Suprapubic skin (tissue), 4 donors: ENCODE results near the gene HSPA1A. TPM values are rescaled to one million over a fixed set of nuclear protein-coding genes. Genes with fewer than 3 reads are reported as not detected.
A peak's percentile ranks its signal among the peaks of the same experiment; 100 is the strongest.
"Not testable (repeated sequence)": the region's sequence is repeated elsewhere in the genome, so short reads cannot be mapped to it uniquely, and the experiment has no call there.

ENCODE experiments used
- DNase-seq, 2 donors: peaks; one replicate each; pipeline ENCODE4 v3.0.0-alpha.2; 2019; ENCODE audit warnings: low spot score in 2 of 2
- H3K27ac ChIP-seq: fragments of 200-600 bp; sonication (generic); one replicate; pipeline ENCODE4 v1.5.1; 2019
- H3K27me3 ChIP-seq: fragments of 200-600 bp; sonication (generic); one replicate; pipeline ENCODE4 v1.5.1; 2019
- H3K36me3 ChIP-seq: fragments of 200-600 bp; sonication (generic); one replicate; pipeline ENCODE4 v1.5.1; 2019
- H3K4me1 ChIP-seq: fragments of 200-600 bp; sonication (generic); one replicate; pipeline ENCODE4 v1.5.1; 2019
- H3K4me3 ChIP-seq: fragments of 200-600 bp; sonication (generic); one replicate; pipeline ENCODE4 v1.5.1; 2019; ENCODE audit warnings: mild to moderate bottlenecking
- H3K9me3 ChIP-seq: fragments of 200-600 bp; sonication (generic); one replicate; pipeline ENCODE4 v1.5.1; 2019
- EP300 ChIP-seq: sonication (generic); formaldehyde crosslinking; IDR thresholded peaks from one replicate; pipeline ENCODE4 v1.6.1; 2017; ENCODE audit warnings: antibody characterized with exemption
- POLR2A ChIP-seq, 2 donors: fragments of 450-650 bp; IDR thresholded peaks; one replicate each; pipeline ENCODE4 v1.6.1; 2017; ENCODE audit warnings: antibody characterized with exemption in 2 of 2, mild to moderate bottlenecking in 2 of 2, moderate library complexity in 2 of 2
- POLR2AphosphoS5 ChIP-seq, 3 donors: sonication (generic); formaldehyde crosslinking; IDR thresholded peaks; one replicate each; pipeline ENCODE4 v1.6.1; 2017; ENCODE audit warnings: antibody characterized with exemption in 3 of 3
- WGBS: methylation state at CpG from one replicate; pipeline ENCODE4 v1.1.5; 2018; 5-methylcytosine and 5-hydroxymethylcytosine counted together
- total RNA-seq, 4 donors: library from RNA; depleted of rRNA; stranded (reverse); fragments of >200 nt; gene quantifications; one replicate each; pipeline ENCODE4 v1.1.0, GENCODE V29; 2016
- TF ChIP-seq, protein P1 (sequence below), 2 donors: fragments of 200-600 bp in 1 of 2; fragments of 450-650 bp in 1 of 2; sonication (generic) in 1 of 2; IDR thresholded peaks; one replicate each; pipeline ENCODE4 v1.5.1; 2016 to 2019; ENCODE audit warnings: antibody characterized with exemption in 2 of 2, mild to moderate bottlenecking in 1 of 2, moderate library complexity in 1 of 2

The HSPA1A gene
- total RNA-seq, 4 donors from 2014 or later, result 200 to 464 (median 408) TPM

DNA sequence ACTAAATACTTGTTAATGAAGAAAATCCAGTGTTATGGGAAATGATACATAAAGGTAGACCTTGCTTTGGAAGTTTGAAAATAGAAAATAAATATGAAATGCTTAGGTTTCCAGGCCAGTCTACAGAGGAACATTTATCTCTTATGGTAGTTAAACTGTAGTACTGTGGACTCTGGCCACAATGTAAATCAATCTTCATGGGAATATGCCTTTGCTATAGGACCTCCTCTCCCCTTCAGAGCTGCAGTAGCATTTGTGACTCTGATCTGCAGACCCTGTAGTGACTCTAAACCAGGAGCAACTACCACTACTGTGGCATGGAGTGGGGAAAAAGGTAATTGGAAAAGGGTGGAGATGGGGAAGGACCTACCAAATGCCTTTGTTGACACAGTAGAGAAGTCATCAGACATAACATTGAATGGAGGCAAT, 4.5 kb downstream of the HSPA1A start:
- Histone ChIP-seq H3K4me1 (peaks cover 72% of the 10 kb centered on the region), H3K27ac (peak overlapping the region; percentile 59), H3K9me3 (no peaks in the 10 kb centered on the region), H3K27me3 (no peaks in the 10 kb centered on the region), H3K4me3 (peak overlapping the region; percentile 58), H3K36me3 (no peaks in the 10 kb centered on the region)
- no peak for DNase-seq
- TF ChIP-seq POLR2AphosphoS5 (IDR thresholded peaks at IDR 0.05) (no peak), EP300 (no peak), POLR2A (IDR thresholded peaks at IDR 0.05) (no peak)
- TF ChIP-seq, protein P1, sequence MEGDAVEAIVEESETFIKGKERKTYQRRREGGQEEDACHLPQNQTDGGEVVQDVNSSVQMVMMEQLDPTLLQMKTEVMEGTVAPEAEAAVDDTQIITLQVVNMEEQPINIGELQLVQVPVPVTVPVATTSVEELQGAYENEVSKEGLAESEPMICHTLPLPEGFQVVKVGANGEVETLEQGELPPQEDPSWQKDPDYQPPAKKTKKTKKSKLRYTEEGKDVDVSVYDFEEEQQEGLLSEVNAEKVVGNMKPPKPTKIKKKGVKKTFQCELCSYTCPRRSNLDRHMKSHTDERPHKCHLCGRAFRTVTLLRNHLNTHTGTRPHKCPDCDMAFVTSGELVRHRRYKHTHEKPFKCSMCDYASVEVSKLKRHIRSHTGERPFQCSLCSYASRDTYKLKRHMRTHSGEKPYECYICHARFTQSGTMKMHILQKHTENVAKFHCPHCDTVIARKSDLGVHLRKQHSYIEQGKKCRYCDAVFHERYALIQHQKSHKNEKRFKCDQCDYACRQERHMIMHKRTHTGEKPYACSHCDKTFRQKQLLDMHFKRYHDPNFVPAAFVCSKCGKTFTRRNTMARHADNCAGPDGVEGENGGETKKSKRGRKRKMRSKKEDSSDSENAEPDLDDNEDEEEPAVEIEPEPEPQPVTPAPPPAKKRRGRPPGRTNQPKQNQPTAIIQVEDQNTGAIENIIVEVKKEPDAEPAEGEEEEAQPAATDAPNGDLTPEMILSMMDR (IDR thresholded peaks at IDR 0.05), result no peak

DNA sequence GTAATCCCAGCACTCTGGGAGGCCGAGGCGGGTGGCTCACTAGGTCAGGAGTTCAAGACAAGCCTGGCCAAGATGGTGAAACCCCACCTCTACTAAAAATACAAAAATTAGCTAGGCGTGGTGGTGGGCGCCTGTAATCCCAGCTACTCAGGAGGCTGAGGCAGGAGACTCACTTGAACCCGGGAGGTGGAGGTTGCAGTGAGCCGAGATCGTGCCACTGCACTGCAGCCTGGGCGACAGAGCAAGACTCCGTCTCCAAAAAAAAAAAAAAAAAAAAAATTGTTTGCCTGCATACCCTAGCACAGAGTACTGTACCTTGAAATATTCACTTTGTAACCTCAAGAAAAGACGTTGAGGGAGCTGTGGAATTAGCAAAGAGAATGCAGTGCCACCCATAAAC, 5.1 kb downstream of the HSPA1A start:
- WGBS, result 65% methylated on average over 10 of the region's 10 CpGs
- H3K36me3 ChIP-seq, H3K4me3 ChIP-seq, H3K9me3 ChIP-seq, H3K27me3 ChIP-seq, DNase-seq: not testable (repeated sequence)
- peaks cover 74% of the 10 kb centered on the region for H3K4me1 ChIP-seq
- H3K27ac ChIP-seq, result peak overlapping the region; percentile 96

DNA sequence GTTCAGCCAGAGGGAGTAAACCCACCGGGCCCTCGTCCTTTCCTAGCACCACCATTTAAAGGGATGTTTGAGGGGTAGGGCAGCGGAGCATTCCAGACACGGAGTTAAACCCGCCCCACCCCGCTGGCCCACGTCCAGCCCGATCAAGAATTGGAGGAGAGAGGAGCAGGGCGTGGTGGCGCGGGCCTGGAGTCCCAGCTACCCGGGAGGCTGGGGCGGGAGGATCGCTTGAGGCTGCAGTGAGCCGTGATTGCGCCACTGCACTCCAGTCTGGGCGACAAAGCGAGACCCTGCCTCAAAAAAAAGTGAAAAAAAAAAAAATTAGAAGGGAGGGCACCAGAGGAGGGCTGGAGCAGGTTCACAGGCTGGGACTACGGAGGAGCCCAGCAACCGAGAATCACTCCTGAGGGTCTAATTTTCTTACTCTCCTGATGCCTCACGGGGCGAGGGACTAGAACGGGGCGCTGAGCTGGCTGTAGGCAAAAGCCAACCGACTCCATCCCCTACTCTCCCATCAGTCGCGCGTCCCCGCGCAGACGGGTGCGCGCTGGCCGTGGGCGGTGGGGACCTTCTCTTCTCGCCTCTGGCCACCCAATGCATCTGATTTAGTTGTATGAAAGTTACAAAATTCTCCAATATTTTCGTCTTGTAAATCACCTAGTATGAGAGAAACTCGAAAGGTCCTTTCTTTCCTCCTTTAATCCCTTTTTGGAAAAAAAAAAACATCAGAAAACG, 6.1 kb downstream of the HSPA1A start:
- 2% methylated on average over 39 of the region's 39 CpGs for WGBS
- H3K36me3 ChIP-seq, result no peaks in the 10 kb centered on the region
- peak; percentile 89 to 91 for DNase-seq
- peak overlapping the region; percentile 96 for H3K27ac ChIP-seq
- TF ChIP-seq POLR2AphosphoS5 (IDR thresholded peaks at IDR 0.05) (no peak), POLR2A (IDR thresholded peaks at IDR 0.05) (no peak), EP300 (no peak)
- TF ChIP-seq, protein P1 (IDR thresholded peaks at IDR 0.05), result no peak
- H3K4me1 ChIP-seq, result peaks cover 85% of the 10 kb centered on the region
- H3K4me3 ChIP-seq, result peak overlapping the region; percentile 61
- no peaks in the 10 kb centered on the region for H3K27me3 ChIP-seq
- no peaks in the 10 kb centered on the region for H3K9me3 ChIP-seq

DNA sequence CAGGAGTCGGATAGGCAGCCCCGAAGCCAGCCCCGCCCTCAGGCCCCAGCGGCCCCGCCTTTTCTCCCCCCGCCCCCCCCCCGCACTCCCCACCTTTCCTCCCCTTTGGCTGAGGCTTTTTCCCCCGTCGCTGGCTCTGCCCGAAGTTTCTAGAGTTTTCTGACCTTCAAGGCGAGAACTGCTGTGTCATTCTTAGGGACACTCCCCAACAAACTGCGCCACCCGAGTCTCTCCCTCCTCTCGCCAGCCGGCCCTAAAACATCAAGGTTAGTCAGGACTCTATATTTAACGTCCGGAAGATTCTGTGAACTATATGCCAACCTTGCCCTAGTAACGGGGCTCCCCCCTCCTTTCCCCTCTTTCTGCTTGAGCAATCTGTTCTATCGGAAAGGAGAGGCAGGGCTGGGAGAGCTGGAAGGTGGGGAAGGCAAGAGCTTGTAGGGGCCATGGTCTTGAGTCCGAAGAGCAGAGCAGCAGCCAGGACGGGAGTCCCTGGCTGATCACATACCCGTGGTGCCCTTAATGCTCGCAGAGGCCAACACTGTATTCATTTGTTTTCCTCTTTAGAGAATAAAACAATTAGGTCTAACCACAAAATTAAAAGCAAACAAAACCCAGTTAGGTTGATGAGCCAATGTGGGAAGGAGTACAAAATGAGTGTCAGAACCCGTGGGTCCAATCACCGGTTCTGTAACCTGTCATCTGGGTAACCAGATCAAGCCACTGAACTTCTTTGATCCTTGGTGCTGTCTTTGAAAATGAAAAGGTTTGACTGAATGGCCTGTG, 6.9 kb downstream of the HSPA1A start:
- Histone ChIP-seq H3K27ac (peak overlapping the region; percentile 96), H3K4me3 (peak overlapping the region; percentile 61), H3K4me1 (peaks cover 87% of the 10 kb centered on the region), H3K27me3 (no peaks in the 10 kb centered on the region), H3K9me3 (no peaks in the 10 kb centered on the region), H3K36me3 (no peaks in the 10 kb centered on the region)
- peak; percentile 93 to 94 for DNase-seq
- WGBS, result 1% methylated on average over 25 of the region's 25 CpGs
- peak in 1 of 2 donors; percentile 54 for TF ChIP-seq POLR2A (IDR thresholded peaks at IDR 0.05)
- TF ChIP-seq POLR2AphosphoS5 (IDR thresholded peaks at IDR 0.05), result peak; percentile 4 to 69 (median 42)
- TF ChIP-seq, protein P1 (IDR thresholded peaks at IDR 0.05), result no peak
- no peak for TF ChIP-seq EP300

DNA sequence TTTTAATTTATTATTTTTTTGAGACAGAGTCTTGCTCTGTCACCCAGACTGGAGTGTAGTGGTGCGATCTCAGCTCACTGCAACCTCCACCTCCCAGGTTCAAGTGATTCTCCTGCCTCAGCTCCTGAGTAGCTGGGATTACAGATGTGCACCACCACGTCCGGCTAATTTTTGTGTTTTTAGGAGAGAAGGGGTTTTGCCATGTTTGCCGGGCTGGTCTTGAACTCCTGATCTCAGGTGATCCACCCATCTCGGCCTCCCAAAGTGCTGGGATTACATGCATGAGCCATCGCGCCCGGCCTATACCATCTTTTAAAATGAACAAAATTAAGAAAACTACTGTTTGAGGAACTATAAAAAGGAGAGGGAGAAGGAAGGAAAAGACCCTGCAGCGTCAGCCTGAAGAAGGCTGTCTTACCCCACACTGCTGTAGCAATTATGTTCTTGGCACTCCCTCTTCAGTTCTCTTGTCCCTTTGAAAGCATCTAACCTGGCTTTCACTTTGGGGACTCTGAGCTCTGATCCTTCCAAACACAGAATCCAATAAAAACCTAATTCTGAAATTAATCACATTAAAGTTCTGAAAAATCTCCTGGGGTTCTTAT, 8.4 kb downstream of the HSPA1A start:
- WGBS, result 60% methylated on average over 9 of the region's 9 CpGs
- peak overlapping the region; percentile 96 for H3K27ac ChIP-seq
- not testable (repeated sequence) for H3K9me3 ChIP-seq, DNase-seq, H3K27me3 ChIP-seq, H3K36me3 ChIP-seq, H3K4me3 ChIP-seq
- H3K4me1 ChIP-seq, result peaks cover 74% of the 10 kb centered on the region

DNA sequence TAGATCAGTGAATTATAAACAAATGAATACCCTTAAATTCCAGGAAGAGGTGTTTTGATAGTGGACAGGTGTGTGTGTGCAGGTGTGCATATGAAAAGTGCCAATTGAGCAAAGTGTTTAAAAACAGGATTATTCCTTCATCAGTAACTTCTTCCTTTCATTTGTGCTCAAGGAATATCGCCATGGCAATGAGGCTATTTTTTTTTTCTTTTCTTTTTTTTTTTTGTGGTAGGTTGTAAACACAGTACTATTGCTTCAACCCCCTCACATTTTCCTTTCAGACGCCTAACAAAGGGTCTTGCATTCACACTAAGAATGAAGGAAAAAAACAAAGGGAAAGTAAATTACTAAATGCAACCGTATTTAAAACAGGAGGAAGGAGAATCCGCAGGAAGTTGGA, 10.2 kb downstream of the HSPA1A start:
- TF ChIP-seq POLR2A (IDR thresholded peaks at IDR 0.05) (no peak), EP300 (no peak), POLR2AphosphoS5 (IDR thresholded peaks at IDR 0.05) (no peak)
- TF ChIP-seq, protein P1 (IDR thresholded peaks at IDR 0.05), result no peak
- H3K36me3 ChIP-seq, result no peaks in the 10 kb centered on the region
- no peaks in the 10 kb centered on the region for H3K9me3 ChIP-seq
- no peaks in the 10 kb centered on the region for H3K27me3 ChIP-seq
- peak overlapping the region; percentile 70 for H3K4me3 ChIP-seq
- WGBS, result 45% methylated on average over 4 of the region's 4 CpGs
- no peak for DNase-seq
- peak overlapping the region; percentile 96 for H3K27ac ChIP-seq
- peaks cover 57% of the 10 kb centered on the region for H3K4me1 ChIP-seq
